Dendritic cell treated with granulocyte-macrophage colony-stimulating factor and Interleukin-4, amounts not matched to agents 40 ng/mL and 50 ng/mL, for 4 days (primary cell): ENCODE results near the gene RPUSD4.

Experiments
- H3K27ac Mint-ChIP-seq: one replicate; pipeline ENCODE4 v1.8.0; 2022; ENCODE audit warnings: mild to moderate bottlenecking, mixed read lengths
- H3K27me3 Mint-ChIP-seq: one replicate; pipeline ENCODE4 v1.8.0; 2022; ENCODE audit warnings: mild to moderate bottlenecking, mixed read lengths
- H3K36me3 Mint-ChIP-seq: one replicate; pipeline ENCODE4 v1.8.0; 2022; ENCODE audit warnings: low read depth, mixed read lengths
- H3K4me1 Mint-ChIP-seq: one replicate; pipeline ENCODE4 v1.8.0; 2022; ENCODE audit warnings: low read depth, mixed read lengths
- H3K4me3 Mint-ChIP-seq: one replicate; pipeline ENCODE4 v1.8.0; 2022; ENCODE audit warnings: mild to moderate bottlenecking, moderate library complexity, mixed read lengths
- H3K9me3 Mint-ChIP-seq: one replicate; pipeline ENCODE4 v1.8.0; 2022; ENCODE audit warnings: mixed read lengths
- intact Hi-C: fragments of 100-400 bp; cut with micrococcal nuclease; formaldehyde crosslinking; loops from one replicate; pipeline ENCODE4 v1.15.0; 2022

The RPUSD4 gene

DNA sequence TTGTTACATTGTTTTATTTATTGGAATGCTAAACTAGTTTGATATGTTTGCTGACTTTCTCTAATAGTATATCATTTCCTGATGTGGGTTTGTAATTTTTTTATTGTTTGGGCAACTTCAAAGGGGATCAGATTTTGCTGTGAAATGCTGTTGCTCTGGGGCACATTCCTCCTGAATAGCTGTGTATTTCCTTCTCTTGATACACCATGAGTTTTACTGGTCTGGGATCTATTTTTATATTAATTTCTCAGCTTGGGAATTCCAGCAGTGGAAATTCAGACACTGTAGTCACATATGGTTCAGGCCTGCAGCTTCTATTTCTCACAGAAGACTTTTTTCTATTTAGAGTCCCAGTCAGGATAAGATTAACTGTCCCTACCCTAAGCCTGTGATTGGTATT, 58.9 kb downstream of the RPUSD4 start:
- Mint-ChIP-seq H3K4me1 (peaks cover 8% of the 10 kb centered on the region), H3K9me3 (peaks cover 9% of the 10 kb centered on the region), H3K27ac (no peak overlapping the region), H3K4me3 (no peak overlapping the region), H3K27me3 (no peaks in the 10 kb centered on the region), H3K36me3 (no peaks in the 10 kb centered on the region)
- intact Hi-C loops: no loop called here

DNA sequence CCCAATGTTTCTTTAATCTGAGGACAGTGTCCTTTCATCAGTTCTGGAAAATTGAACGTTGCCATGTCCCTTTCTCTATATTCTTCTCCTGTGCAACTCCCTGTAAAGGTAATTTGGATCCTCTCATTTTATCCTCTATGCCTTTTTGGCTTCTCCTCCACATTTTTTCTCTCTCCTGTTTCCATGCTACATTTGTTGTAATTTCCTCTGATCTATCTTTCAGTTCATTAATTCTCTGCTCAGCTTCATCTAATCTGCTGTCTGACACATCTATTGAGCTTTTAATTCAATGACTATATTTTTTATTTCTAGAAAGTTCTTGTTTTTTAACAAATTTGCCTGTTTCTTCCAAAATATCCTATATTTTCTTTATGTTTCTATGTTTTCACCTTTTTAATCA, 59.3 kb downstream of the RPUSD4 start:
- intact Hi-C loops: no loop called here
- peaks cover 9% of the 10 kb centered on the region for H3K9me3 Mint-ChIP-seq

More for the DNA sequence above, 59.3 kb downstream of the RPUSD4 start:
- H3K27ac Mint-ChIP-seq: no peak overlapping the region
- peaks cover 8% of the 10 kb centered on the region for H3K4me1 Mint-ChIP-seq
- no peak overlapping the region for H3K4me3 Mint-ChIP-seq
- H3K36me3 Mint-ChIP-seq: no peaks in the 10 kb centered on the region
- H3K27me3 Mint-ChIP-seq: no peaks in the 10 kb centered on the region
